GM23248 (cell line): ENCODE measurements around the gene PHLPP1.
"Not testable (repeated sequence)": the region's sequence is repeated elsewhere in the genome, so short reads cannot be mapped to it uniquely, and the experiment has no call there.

Experiments used
- EZH2 ChIP-seq: fragments of 200-600 bp; sonication (generic); IDR thresholded peaks from 2 replicates; pipeline ENCODE4 v1.6.1; 2018; ENCODE audit warnings: antibody characterized with exemption, mild to moderate bottlenecking; ENCODE audit not compliant: insufficient read depth, poor library complexity, severe bottlenecking
- EZH2phosphoT487 ChIP-seq: fragments of 200-600 bp; sonication (generic); IDR thresholded peaks from 2 replicates; pipeline ENCODE4 v1.6.1; 2018; ENCODE audit warnings: antibody characterized with exemption, moderate library complexity, mild to moderate bottlenecking, low read depth; ENCODE audit not compliant: insufficient read depth

DNA sequence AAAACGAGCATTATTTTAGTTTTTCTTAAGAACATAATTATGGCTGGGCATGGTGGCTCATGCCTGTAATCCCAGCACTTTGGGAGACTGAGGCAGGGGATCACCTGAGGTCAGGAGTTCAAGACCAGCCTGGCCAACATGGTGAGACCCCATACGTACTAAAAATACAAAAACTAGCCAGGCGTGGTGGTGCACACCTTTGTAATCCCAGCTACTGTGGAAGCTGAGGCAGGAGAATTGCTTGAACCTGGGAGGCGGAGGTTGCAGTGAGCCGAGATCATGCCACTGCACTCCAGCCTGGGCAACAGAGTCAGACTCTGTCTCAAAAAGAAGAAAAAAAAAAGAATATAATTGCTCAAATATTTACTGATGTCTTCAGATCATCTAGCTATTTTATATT is 25.3 kb downstream of the PHLPP1 start:
- not testable (repeated sequence) for TF ChIP-seq EZH2phosphoT487, EZH2
